Ovary (tissue), 9 donors: ENCODE data around the gene CALCOCO2. TPM values are rescaled to one million over a fixed set of nuclear protein-coding genes. Genes with fewer than 3 reads are reported as not detected.
"Not testable (repeated sequence)": the region's sequence is repeated elsewhere in the genome, so short reads cannot be mapped to it uniquely, and the experiment has no call there.

Experiments
- DNase-seq, 5 donors: peaks; one replicate each; pipeline ENCODE4 v3.0.0-alpha.2; 2019 to 2020
- H3K27ac ChIP-seq, 2 donors: fragments of 200-600 bp; one replicate each; pipeline versions ENCODE4 v1.5.1 to v1.8.0; 2019 to 2022
- H3K27me3 ChIP-seq: fragments of 200-600 bp; one replicate; pipeline ENCODE4 v1.8.0; 2022
- H3K36me3 ChIP-seq: fragments of 200-600 bp; sonication (generic); one replicate; pipeline ENCODE4 v1.5.1; 2019
- H3K4me1 ChIP-seq: one replicate; pipeline ENCODE4 v1.8.1; 2013; ENCODE audit warnings: mild to moderate bottlenecking, moderate library complexity; ENCODE audit not compliant: insufficient read depth
- H3K4me3 ChIP-seq: fragments of 200-600 bp; sonication (generic); one replicate; pipeline ENCODE4 v1.5.1; 2017
- H3K9me3 ChIP-seq, 2 donors: fragments of 200-600 bp in 1 of 2; sonication (generic) in 1 of 2; one replicate each; pipeline versions ENCODE4 v1.5.1 to v1.8.1; 2013 to 2019; ENCODE audit warnings: mild to moderate bottlenecking in 1 of 2, moderate library complexity in 1 of 2
- EP300 ChIP-seq: sonication (generic); formaldehyde crosslinking; IDR thresholded peaks from one replicate; pipeline ENCODE4 v1.6.1; 2017; ENCODE audit warnings: antibody characterized with exemption
- POLR2A ChIP-seq: fragments of 450-650 bp; IDR thresholded peaks from one replicate; pipeline ENCODE4 v1.6.1; 2017; ENCODE audit warnings: antibody characterized with exemption, mild to moderate bottlenecking, moderate library complexity
- WGBS, 3 donors: extraction: QIAGEN DNeasy Blood & Tissue Kit in 1 of 3; methylation state at CpG; one replicate each; pipeline versions ENCODE4 v1.1.5 to v1.1.7; 2013 to 2017; 5-methylcytosine and 5-hydroxymethylcytosine counted together
- intact Hi-C, 4 donors: fragments of 100-400 bp; cut with DNase I; formaldehyde crosslinking; loops; one replicate each; pipeline versions ENCODE4 v1.11.0 to v1.15.1; 2022 to 2023
- polyA plus RNA-seq, 2 donors: library from polyadenylated mRNA; stranded (reverse); fragments of 200-250 nt in 1 of 2; fragments of 350-450 nt in 1 of 2; fragmentation: Illumina TruSeq in 1 of 2; extraction: RNeasy Lipid Tissue Mini Kit (QIAGEN cat#74804) in 1 of 2; gene quantifications; one replicate each; pipeline ENCODE4 v1.2.3, GENCODE V29; 2013 to 2014
- total RNA-seq, 7 donors: library from RNA; depleted of rRNA in 2 of 7; stranded (reverse); fragments of >200 nt in 2 of 7; fragmentation: NEBNext Ultra II Directional in 3 of 7; extraction: Animal tissue kit (Norgen Biotek cat#: 25700) in 3 of 7; gene quantifications; one replicate each; pipeline versions ENCODE4 v1.1.0 to v1.2.4, GENCODE V29; 2016 to 2023
- TF ChIP-seq, protein P1 (sequence below), 3 donors: fragments of 450-650 bp in 2 of 3; fragments of 200-600 bp in 1 of 3; IDR thresholded peaks; one replicate each; pipeline versions ENCODE4 v1.5.1 to v1.8.0; 2016 to 2022; ENCODE audit warnings: antibody characterized with exemption in 3 of 3, mild to moderate bottlenecking in 1 of 3
- donor health status: DM: no; HTN: no; CAD: no; lungs with moderate emphysema.
- donor health status: DM: no; HTN: no; CAD: no.
- donor health status: Bipolar disorder and iron deficiency.
- donor health status: DM: yes; HTN: yes; CAD: no.
- donor health status: DM: no; HTN: no; CAD: no.
- donor health status: DM: yes; HTN: yes; CAD: no.

CALCOCO2 gene
- total and polyA plus RNA-seq, 9 donors = 72.1 to 239 (median 159) TPM

DNA sequence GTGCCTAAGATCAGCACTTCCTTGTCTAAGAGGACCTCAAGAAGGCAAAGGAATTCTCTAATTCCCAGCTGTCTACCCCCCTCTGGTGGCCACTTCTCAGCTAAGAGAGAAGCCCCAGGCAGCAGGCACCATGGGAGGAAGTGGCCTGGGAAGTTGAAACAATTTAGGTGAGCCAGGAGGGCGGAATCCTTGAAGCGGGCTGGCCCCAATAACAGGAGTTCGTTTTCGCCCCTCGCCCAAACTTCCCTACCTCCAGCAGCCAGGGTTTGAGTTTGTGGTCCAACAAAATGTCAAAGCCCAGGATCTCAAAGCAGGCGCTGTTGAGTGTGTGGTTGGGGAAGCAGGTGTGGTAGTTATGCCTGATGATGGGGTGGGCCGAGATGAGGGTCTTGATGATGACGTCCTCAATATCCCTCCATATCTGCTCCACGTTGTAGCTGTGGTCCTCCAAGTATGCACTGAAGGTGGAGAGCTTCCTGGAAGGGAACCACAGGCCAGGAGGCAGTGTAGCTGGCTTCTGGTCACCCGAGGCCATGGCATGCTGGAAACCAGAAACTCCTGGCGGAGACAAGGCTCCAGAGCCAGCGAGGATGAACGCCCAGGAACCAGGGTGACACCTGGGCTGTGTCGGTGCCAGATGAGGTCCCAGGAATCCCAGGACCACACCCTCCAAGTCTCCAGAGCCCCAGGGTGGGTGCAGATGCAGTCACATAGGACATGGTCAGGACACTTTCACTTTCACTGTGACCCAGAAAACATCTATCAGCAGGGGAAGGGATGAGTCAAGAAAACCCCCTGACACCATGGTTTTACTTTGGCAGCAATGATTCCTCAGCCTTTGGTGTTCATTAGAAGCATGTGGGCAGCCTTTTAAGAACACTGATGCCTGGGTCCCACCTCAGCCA is 39.5 kb upstream of the CALCOCO2 start:
- TF ChIP-seq, protein P1, sequence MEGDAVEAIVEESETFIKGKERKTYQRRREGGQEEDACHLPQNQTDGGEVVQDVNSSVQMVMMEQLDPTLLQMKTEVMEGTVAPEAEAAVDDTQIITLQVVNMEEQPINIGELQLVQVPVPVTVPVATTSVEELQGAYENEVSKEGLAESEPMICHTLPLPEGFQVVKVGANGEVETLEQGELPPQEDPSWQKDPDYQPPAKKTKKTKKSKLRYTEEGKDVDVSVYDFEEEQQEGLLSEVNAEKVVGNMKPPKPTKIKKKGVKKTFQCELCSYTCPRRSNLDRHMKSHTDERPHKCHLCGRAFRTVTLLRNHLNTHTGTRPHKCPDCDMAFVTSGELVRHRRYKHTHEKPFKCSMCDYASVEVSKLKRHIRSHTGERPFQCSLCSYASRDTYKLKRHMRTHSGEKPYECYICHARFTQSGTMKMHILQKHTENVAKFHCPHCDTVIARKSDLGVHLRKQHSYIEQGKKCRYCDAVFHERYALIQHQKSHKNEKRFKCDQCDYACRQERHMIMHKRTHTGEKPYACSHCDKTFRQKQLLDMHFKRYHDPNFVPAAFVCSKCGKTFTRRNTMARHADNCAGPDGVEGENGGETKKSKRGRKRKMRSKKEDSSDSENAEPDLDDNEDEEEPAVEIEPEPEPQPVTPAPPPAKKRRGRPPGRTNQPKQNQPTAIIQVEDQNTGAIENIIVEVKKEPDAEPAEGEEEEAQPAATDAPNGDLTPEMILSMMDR (IDR thresholded peaks at IDR 0.05) = no peak
- no peak for TF ChIP-seq EP300
- no peak for TF ChIP-seq POLR2A
- intact Hi-C loops = loop anchor here in 1 of 4 donors (10.0 kb wide), 1 partner anchor 67 kb away; the partner anchor contains the start of genes HOXB13, PRAC1 and PRAC2
- Histone ChIP-seq H3K4me1 (no peaks in the 10 kb centered on the region), H3K4me3 (no peak overlapping the region), H3K9me3 (no peaks in the 10 kb centered on the region), H3K27me3 (no peaks in the 10 kb centered on the region), H3K36me3 (no peaks in the 10 kb centered on the region), H3K27ac (no peak overlapping the region)
- WGBS, 3 donors = 42 to 50% (median 46%) methylated on average over 14 of the region's 14 CpGs
- peak; percentile 27 to 68 (median 39) for DNase-seq

DNA sequence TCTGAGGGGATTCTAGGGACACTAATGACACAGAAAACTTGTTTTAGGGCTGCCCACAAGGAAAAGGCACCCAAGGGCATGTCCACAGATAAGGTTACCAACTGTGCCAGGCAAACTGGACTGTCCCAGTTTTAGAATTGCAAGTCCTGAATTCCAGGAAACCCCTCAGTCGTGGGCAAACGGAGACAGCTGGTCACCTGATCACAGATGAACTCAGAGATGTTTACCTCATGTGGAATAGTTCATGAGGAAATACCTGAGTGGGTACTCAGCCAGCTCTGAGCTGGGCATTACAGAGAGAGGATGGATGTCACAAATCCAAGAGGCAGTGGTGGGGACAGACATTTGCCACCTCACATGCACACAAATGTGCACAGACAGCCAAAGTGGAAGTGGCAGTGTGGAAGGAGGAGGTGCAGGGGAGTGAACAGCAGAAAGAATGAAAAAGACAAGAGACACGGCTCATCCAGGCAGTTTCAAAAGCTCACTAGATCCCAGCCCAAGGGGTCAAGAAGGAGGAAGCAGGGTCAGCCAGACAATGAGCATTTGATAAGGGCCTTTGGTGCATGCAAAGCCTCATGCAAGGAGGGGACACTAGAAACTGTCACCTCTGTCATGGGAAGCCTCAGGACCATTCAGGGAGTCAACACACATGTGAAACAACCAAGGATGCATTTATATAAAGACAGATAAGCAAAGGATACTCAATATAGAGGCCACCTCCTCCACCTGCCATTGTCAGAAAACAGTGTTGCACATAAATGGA is 38.6 kb upstream of the CALCOCO2 start:
- Histone ChIP-seq H3K27ac (no peak overlapping the region), H3K27me3 (no peaks in the 10 kb centered on the region), H3K4me1 (no peaks in the 10 kb centered on the region), H3K9me3 (no peaks in the 10 kb centered on the region), H3K4me3 (no peak overlapping the region), H3K36me3 (no peaks in the 10 kb centered on the region)
- intact Hi-C loops = loop anchor here in 1 of 4 donors (10.0 kb wide), 1 partner anchor 67 kb away; the partner anchor contains the start of genes HOXB13, PRAC1 and PRAC2
- DNase-seq = no peak
- TF ChIP-seq, protein P1 (IDR thresholded peaks at IDR 0.05) = no peak
- TF ChIP-seq POLR2A = no peak
- no peak for TF ChIP-seq EP300
- WGBS, 3 donors = 25 to 31% (median 28%) methylated on average over 3 of the region's 3 CpGs

GRCh38 chr17:48795444-48796162 is 35.2 kb upstream of the CALCOCO2 start:
- no peak overlapping the region for H3K27ac ChIP-seq
- no peaks in the 10 kb centered on the region for H3K27me3 ChIP-seq
- no peaks in the 10 kb centered on the region for H3K9me3 ChIP-seq
- H3K4me1 ChIP-seq = no peaks in the 10 kb centered on the region
- intact Hi-C loops = loop anchor here in 1 of 4 donors (10.0 kb wide), 1 partner anchor 71 kb away; the partner anchor contains the start of genes HOXB13, PRAC1 and PRAC2
- H3K36me3 ChIP-seq = no peaks in the 10 kb centered on the region
- H3K4me3 ChIP-seq = no peak overlapping the region
- DNase-seq = no peak
- WGBS, 3 donors = 20 to 25% (median 23%) methylated on average over 10 of the region's 10 CpGs
- no peak for TF ChIP-seq POLR2A

DNA sequence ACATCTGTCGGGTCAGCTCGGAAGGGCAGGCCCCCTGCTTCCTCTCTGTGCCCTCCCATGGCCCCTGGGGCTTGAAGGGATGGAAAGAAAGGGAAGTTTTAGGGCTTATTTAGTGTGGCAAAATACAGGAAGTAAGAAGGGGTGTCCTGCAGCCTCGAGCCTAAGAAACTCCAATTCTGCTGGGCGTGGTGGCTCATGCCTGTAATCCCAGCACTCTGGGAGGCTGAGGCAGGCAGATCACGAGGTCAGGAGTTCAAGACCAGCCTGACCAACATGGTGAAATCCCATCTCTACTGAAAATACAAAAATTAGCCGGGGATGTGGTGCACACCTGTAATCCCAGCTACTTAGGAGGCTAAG is 34.7 kb upstream of the CALCOCO2 start:
- not testable (repeated sequence) for H3K9me3 ChIP-seq, H3K4me1 ChIP-seq, H3K27me3 ChIP-seq, DNase-seq, H3K36me3 ChIP-seq, H3K27ac ChIP-seq, H3K4me3 ChIP-seq
- 52 to 55% (median 53%) methylated on average over 6 of the region's 6 CpGs for WGBS, 3 donors
- intact Hi-C loops = loop anchor here in 1 of 4 donors (10.0 kb wide), 1 partner anchor 71 kb away; the partner anchor contains the start of genes HOXB13, PRAC1 and PRAC2
